Daoy (cell line): Measurements from ENCODE around the gene MTA1. TPM values are rescaled to one million over a fixed set of nuclear protein-coding genes. Genes with fewer than 3 reads are reported as not detected.

Experiments used
- DNase-seq: peaks from one replicate; pipeline ENCODE4 v3.0.0-alpha.2; 2015; ENCODE audit warnings: low read depth
- total RNA-seq: library from RNA; depleted of rRNA; stranded (reverse); fragments of >200 nt; shearing (Covaris generic); gene quantifications from 2 replicates; pipeline ENCODE4 v1.2.3, GENCODE V29; 2014

MTA1 gene
- total RNA-seq, 1 experiment from 2014 or later: 37.9 TPM

DNA sequence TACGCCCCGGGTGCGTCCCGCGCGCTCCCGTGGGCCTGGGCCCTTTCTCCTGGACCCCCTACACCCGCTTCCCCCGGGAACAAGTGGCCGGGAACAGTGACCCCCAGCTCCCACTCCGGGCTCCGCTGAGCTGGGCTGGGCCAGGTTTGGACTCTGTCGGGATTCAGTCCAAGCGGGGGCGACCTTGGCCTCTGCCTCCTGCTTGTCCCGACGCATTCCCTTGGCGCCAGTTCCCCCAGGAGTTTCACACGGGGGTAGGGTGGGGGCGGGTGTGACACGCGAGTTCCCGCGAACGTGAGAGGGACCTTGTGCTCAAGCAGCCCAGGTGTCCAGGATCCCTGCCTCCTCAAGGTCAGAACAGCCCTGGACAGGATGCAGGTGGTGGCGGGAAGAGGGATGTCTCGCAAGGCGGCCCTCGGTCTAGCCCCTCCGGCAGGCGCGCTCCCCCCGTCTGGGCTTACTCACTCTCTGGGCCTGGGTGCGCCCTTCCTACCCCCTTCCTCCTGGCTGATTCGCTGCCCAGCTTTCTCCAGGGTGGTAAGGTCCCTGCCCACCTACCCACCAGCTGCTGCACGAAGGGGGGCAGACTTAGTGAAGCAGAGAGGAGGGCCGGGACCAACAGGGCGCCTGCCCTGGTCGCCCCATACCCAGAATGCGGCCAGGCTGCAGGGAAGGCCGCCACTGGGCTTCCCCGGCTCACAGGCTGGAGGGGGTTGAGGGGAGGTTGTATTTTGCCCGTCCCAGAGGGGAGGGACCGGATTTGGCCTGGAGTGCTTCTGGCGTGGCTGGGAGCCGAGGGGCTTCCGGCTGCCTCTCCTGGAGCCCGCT, 55.9 kb downstream of the MTA1 start:
- DNase-seq: peak; percentile 83

DNA sequence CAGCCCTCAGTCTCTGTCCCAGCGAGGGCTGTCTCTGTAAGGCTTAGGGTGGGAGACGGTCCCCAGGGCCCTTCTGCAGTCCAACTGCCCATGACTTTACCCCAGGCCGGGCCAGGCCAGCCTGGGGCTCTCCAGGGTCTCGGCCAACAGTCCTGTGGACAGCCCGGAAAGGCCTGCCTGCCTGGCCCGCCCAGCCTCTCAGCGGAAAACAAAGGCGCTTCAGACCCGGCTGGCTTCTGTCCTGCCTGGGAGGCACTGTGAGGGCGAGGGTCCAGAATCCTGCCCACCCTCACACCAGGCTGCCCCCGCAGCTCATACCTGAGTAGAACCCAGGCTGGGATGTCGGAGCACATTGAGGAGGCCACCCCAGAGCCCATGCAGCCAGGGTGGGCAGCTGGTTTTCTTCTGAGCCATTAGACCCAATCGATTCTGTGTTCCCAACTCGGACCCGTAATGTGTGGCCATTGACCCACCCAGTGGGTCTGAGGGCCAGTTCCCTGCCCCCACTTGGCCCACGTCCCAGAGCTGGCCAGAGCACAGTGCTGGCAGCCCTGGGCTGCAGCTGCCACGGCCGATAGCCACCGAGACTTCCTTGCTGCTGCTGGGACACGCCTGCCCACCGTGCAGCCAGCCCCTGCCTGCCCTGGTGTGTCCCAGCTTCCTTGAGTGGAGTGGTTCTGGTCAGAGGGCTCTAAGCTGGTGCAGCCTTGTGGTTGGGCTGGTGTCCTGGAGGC, 56.6 kb downstream of the MTA1 start:
- DNase-seq: no peak

DNA sequence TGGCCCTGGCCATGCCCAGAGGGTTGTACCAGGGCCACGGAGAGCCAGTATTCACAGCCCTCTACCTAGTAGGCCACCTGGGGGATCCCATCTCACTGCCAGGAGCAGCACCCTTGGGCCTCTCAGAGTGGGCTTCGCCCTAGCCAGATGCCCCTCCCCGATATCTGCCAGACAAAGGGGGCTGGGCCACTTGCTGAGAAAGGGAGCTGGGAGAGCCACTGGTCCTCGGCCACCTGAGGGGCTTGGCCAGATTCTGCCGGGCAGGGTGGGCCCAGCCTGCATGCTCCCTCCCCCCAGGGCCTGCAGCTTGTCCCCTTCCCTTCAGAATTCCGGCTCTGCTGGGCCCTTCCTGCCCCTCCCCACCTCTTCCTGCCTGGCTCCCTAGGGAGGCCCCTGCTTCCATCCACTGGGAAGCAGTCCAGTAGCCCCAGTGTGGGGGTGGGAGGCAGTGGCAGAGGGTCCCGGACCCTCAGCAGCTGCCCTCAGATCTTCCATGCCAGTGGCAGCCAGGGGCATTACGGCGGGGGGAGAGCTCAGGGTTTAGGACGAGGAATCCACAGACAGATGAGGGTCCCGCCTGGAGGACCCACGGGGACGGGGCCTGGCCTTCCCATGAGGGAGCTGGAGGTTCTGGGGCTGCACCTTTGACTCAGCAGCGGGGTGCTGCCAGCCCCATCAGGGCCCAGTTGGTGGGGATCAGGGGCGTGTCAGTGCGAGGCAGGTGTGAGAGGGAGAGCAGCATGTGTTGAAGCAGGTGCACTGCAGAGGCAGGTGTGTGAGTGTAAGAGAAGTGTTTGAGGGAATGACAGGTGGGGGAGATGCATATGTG, 57.4 kb downstream of the MTA1 start:
- DNase-seq: no peak

DNA sequence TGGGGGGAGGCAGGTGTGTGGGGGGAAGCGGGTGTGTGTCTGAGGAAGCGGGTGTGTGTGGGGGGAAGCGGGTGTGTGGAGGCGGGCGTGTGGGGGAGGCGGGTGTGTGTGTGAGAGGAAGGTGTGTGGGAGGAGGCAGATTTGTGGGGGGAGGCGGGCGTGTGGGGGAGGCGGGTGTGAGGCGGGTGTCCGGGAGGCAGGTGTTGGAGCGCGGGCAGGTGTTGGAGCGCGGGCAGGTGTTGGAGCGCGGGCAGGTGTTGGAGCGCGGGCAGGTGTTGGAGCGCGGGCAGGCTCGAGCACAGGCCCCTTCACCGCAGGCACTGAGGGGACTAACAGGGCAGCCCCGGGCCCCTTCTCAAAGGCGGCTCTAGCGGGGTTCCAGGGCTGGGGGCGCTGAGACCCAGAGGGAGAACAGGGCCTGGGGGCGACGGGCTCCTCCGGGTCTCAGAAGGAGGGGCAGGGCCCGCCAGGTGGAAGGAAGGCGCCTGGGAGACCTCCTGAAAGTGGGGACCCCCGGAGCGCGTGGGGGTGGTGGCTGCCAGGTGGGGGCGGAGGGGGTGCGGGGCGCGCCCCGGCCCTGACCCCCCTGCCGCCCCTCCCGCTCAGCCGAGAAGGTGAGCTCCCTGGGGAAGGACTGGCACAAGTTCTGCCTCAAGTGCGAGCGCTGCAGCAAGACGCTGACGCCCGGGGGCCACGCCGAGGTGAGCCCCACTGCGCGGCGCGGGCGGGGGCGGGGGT, 58.2 kb downstream of the MTA1 start:
- DNase-seq: no peak

DNA sequence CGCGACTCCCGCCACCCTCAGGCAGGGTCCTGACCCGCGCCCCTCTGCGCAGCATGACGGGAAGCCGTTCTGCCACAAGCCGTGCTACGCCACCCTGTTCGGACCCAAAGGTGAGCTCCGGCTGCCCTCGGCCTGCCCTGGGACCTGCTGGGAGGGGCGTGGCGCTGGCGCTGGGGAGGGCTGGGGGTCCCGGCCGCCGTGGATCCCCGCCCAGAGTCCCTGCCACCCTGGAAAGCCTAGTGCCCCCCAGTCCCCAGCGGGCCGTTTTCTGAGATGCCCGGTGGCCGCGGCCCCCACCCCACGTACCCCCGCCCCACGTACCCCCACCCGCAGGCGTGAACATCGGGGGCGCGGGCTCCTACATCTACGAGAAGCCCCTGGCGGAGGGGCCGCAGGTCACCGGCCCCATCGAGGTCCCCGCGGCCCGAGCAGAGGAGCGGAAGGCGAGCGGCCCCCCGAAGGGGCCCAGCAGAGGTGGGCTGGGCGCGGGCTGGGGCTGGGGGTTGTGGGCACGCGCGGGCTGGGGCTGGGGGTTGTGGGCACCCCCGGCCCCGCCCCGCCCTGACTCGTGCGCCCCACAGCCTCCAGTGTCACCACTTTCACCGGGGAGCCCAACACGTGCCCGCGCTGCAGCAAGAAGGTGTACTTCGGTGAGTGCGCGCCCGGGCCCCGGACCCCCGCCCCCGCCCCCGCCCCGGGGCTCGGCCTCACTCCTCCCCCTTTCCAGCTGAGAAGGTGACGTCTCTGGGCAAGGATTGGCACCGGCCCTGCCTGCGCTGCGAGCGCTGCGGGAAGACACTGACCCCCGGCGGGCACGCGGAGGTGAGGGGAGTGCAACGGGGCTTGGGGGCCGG, 59.0 kb downstream of the MTA1 start:
- no peak for DNase-seq

DNA sequence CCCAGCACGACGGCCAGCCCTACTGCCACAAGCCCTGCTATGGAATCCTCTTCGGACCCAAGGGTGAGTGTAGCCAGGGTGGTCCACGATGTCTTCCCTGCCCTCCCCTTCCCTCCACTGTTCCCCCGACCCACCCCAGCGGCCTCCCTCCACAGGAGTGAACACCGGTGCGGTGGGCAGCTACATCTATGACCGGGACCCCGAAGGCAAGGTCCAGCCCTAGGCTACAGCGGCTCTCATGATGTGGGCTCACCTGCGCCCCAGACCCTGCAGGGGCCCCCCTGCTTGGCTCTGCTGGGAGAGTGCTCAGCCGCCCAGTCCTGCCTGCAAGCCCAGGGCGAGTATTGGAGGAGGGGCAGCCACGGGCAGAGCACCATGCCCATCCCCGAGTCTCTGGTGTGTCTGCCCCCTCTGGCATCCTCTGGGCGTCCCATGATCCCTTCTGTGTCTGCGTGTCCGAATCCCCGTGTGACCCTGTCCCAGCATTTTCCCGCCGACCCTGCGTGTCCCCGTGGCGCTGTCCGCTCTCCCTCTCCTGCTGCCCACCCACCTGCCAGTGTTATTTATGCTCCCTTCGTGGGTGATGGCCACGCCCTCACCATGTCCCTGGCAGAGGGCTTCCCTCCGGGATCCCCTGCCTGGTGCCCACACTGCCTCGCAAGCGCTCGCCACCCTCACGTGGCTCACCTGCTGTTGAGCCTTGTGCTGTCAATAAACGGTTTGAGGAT, 60.0 kb downstream of the MTA1 start:
- no peak for DNase-seq

DNA sequence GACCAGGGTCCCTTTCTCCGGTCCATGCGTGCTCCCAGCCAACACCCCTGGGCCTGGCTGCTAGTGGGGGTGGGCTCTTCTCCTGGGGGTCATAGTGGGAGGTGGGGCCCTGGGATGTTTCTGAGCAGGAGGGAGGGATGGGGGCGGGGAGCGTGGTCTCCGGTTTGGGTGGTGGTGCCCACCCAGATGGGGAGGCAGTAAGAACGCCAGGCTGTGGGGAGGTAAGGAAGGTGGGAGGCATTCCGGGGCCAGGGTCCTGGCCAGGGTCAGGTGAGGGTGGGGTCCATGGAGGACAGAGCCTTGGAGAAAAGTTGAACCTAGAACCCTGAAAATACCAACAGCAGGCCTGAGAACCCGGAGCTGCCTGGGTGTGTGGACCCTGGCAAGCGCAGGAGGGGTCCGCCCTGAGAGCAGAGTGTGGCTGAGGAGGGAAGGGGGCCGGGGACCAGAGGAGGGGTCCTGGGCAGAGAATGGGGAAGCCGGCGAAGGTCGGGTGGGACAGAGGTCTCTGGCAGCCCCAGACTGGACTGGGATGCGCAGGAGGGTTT, 60.6 kb downstream of the MTA1 start:
- DNase-seq: no peak

DNA sequence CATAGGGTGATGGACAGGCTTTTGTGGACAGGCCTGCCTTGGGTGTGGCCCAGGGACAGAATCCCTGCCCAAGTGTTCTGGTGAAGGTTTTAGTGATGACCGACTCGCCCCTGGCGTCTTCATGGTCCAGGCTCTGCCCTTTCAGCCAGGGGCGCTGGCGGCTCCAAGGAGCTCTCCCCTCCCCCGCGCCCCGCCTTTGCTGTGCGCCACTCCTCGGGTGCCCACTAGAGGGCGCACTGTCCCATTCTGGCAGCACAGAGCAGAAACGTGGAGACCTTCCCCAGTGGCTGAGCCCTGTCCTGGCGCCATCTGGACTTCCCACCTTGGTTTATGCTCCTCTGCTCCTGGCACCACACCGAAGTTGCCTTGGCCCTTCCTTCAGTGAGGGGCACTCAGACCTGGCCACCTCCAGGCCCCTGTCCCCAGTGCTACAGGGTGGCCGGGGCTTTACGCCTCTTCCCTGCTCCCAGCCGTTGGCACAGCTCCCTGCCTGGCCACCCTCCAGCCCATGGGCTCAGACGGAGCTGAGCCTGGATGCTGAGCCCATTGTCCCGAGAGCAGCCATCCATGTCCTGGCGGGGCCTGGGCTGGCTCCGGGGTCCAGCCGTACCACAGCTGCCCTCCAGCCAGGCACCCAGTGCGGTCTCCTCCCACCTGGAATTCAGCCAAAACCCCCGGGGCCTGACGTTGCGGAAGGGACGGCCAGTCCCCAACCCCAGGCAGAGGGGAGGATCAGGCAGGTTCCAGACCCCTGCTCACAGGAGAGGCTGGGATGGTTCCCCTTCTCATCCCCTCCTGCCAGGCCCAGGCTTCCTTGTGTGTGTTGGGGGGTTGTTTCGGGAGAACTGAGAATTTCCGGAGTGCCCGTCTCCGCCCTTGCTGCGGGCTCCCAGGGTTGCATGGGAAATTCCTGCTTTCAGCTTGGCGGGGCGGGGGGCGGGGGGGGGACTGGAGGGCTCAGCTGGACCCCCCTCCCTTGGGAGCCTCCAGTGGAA, 61.5 kb downstream of the MTA1 start:
- peak; percentile 93 for DNase-seq

DNA sequence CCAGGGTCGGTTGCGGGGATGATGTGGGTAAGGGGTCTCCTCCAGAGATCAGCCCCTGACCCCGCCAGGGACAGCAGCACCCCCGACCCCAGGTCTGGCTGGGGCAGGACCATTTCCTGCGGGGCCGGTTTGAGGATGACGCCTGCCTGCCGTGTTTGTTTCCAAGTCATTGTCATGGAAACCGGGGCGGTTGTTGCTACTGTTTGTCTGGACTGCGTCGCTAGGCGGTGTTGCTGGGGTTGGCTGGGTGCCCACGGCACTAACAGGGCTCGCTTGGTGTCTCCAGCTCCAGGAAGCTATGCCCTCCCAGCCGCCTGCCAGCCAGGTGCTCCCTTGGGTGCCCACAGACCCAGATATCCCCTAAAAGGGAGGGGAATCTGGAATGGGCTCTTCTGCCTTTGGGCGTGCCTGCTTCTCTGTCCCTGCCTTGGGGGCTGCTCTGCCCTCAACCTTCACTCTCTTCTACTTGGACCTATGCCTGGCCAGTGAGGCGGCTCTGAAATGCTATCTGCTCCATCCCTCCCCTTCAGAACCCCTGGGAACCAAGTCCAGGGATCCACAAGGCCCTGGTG, 62.3 kb downstream of the MTA1 start:
- peak; percentile 99 for DNase-seq

DNA sequence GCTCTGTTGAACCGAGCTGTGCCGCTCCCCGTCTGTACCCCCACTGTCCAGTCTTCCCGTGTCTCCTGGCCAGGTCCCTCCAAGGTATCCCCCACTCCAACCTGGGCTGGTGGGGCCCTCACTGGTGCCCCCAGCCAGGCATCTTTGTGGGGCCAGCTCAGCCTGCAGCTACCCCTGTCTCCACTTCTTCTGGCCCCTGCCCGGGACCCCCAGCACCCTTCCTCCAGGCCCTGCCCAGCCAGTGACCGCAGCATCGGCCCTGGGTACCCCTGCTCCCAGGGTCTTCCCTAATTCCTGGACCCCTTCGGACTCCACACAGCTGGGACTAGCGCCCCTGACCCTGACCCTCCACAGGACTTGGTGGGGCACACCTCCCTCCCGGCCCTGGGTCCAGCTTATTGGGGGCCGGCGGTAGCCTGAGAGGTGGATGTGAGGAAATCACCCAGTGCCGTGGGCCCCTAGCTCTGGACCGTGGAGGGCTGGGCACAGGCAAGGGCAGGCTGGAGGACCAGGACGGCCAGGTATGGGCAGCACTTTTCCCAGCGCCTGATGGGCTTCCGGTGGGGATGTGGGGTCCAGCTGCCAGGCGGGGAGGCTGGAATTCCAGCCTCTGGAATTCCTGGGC, 63.0 kb downstream of the MTA1 start:
- DNase-seq: no peak

DNA sequence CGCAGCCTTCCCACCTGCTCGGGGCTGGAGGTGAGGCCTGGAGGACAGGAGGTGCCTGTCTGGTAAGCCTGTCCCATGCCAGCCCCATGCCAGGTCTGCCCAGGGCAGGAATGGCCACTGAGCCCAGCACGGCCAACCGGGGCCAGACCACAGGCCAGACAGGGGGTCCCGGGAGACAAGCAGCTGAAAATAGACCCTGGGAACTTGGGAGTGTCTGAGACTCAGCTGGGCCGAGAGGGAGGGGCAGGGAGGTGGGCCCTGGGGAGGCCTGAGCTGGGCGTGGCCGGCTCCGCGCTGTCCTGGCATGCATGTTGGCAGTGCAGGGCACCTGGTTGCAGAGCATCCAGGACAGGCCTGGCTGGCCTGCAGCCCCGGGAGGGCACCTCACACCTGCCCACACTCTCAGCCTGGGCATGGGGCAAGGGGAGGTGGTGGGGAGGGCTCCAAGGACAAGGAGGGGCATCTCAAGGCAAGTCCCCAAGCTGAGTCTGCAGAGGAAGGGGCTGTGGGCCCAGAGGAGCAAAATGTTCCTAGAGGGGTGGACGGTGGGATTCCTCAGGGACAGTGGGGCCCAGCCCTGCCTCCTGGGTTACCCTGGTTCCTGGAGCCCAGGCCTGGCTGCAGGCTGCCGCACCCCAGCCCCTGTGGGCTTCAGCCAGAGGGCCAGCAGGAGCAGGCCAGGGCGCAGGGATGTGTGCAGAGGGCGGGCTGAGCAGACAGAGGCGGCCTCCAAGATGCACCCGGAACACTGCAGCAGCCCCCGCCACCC, 63.9 kb downstream of the MTA1 start:
- no peak for DNase-seq

DNA sequence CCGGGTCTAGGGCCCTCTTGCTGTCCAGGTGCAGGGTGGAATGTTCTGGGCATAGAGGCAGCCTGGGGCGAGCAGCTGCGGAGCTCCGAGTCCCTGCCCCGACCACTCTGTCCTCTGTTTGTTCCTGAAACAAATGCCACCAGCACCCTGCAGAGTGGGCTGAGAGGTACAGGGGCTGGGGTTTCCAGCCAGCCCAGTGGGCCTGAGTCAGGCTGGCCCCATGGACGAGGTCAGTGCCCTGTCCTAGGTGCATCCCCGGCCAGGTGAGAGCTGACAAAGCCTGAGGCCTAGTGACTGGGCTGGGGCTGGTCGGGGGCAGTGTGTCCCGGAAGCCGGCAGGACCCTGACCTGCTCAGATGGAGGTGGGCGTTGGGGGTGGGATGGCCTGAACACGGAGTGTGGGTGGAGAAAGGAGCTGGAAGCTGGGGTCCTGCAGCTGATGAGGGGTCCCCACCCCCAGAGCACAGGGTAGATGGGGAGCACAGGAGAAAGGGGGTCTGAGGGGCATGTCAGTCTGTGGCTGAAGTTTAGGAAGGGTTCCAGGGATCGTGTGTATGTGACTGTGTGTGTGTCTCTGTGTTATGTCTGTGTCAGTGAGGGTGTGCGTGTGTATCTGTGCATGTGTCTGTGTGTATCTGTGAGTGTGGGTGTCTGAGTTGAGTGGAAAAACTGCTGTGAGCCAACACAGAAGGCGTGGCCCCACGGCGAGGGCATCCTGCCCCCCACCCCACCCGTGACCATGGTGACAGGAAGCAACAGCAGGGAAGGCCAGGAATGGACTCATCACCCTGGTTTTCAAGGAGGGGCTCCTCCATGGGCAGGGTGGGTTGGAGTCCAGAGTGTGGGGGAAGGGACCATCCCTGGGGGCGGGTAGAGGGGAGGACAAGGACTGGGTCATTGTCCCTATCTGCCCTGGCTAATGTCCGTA, 64.7 kb downstream of the MTA1 start:
- no peak for DNase-seq

DNA sequence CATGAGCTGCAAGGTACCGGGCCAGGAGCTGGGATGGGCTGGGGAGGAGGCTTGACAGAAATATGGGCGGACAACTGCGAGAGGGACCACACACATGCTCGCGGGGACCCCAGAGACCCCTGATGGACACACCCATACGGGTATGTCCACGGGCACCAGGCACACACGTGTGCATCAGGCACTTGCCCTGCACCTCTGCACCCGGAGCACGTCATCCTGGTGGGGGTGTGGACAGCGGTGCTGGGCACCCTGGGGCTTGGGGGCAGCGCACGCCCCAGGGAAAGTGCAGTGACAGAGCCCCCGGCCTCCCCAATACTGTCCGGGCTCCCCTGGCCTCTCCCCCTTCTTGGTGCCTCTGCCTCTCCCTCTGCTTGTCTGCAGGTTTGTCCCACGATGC, 65.4 kb downstream of the MTA1 start:
- no peak for DNase-seq

DNA sequence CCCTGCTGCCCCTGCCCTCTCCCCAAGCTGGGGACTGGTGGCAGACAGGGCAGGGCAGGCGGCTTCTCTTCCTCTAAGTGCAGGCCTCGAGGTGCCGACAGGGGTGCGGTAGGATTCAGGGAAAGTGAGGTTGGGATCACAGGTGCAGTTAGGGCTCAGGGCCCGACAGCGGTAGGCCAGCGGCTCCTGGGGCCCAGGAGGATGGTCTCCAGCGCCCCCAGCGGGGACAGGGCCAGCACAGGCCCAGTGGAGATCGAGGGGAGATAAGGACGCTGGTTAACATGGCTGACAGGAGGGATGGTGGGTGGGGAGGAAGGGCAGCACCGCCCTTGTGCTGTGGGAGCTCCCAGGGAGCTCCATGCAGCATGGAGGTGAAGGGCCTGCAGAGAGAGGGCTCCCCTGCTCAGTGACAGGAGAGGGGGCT, 66.1 kb downstream of the MTA1 start:
- DNase-seq: peak; percentile 80

DNA sequence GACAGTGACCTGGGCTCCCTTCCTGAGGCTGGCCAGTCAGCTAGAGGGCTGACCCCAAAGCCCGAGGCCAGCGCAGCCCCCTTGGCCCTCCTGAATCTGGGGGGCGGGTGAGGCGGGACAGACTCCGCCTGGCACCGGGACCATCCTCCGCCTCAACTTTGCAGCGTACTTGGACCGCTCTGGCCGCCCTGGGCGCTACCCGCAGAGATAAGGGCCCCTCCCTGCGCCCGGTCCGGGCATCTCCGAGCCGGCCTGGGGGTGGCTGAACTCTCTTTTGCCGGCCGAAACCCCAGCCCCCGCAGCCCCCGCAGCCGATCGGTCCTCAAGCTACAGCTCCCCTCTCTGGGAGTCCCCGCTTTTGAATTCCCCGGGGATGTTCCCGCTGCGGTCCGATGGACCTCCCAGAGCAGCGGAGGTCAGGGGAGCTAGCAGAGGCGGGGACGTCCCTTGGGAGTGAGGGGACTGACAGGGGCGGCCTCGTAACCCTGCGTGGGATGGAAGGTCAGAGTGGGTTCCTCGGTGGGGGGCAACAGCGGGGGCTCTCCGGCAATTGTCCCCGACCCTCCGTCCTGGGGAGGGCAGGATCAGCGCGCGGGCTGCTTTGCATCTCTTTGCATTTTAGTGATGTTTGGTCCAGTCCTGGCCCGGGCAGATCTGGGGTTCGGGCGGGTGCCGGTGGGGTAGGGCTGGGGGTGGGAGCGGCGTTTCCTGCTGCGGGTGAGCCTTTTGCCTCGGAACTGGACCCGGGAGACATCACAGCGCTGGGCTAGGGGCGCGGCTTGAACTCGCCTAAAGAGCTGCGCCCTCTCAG, 66.7 kb downstream of the MTA1 start, which contains the start of gene CRIP1:
Gene CRIP1 (plus strand): TSS at position 724 of the 811 bp plus-strand sequence. CDS start 374 bp downstream, outside the sequence.
- DNase-seq: no peak
